Lower leg skin (tissue), 4 donors: ENCODE data around the gene RGS8. TPM values are rescaled to one million over a fixed set of nuclear protein-coding genes. Genes with fewer than 3 reads are reported as not detected.

Experiments used
- DNase-seq, 2 donors: peaks; one replicate each; pipeline ENCODE4 v3.0.0-alpha.2; 2019; ENCODE audit warnings: low spot score in 2 of 2
- H3K4me3 ChIP-seq: fragments of 200-600 bp; sonication (generic); 2 replicates; pipeline ENCODE4 v1.5.1; 2017; ENCODE audit warnings: mild to moderate bottlenecking, low read depth; ENCODE audit not compliant: poor library complexity, severe bottlenecking
- CTCF ChIP-seq, 3 donors: fragments of 450-650 bp; IDR thresholded peaks; one replicate each; pipeline ENCODE4 v1.5.1; 2016; ENCODE audit warnings: antibody characterized with exemption in 3 of 3, mild to moderate bottlenecking in 3 of 3, moderate library complexity in 2 of 3
- POLR2A ChIP-seq, 2 donors: fragments of 450-650 bp; IDR thresholded peaks; one replicate each; pipeline ENCODE4 v1.6.1; 2016 to 2017; ENCODE audit warnings: antibody characterized with exemption in 2 of 2, mild to moderate bottlenecking in 1 of 2, moderate library complexity in 1 of 2
- WGBS, 2 donors: methylation state at CpG; one replicate each; pipeline ENCODE4 v1.1.5; 2018; 5-methylcytosine and 5-hydroxymethylcytosine counted together
- intact Hi-C: fragments of 100-400 bp; cut with DNase I; formaldehyde crosslinking; loops from one replicate; pipeline ENCODE4 v1.15.0; 2023; ENCODE audit warnings: low total_unique reads
- total RNA-seq, 4 donors: library from RNA; depleted of rRNA; stranded (reverse); fragments of >200 nt; gene quantifications; one replicate each; pipeline ENCODE4 v1.1.0, GENCODE V29; 2016

Gene RGS8
- total RNA-seq, 4 donors from 2014 or later, result not detected

GRCh38 chr1:182723200-182723599 is 38.8 kb upstream of the RGS8 start:
- 68 to 75% methylated on average over 2 of the region's 2 CpGs for WGBS, 2 donors
- H3K4me3 ChIP-seq, result no peak overlapping the region
- TF ChIP-seq CTCF (IDR thresholded peaks at IDR 0.05) (no peak), POLR2A (IDR thresholded peaks at IDR 0.05) (no peak)
- intact Hi-C loops, result no loop called here
- peak; percentile 29 to 87 for DNase-seq

GRCh38 chr1:182721525-182721924 is 37.1 kb upstream of the RGS8 start:
- DNase-seq, result no peak
- no peak for TF ChIP-seq CTCF (IDR thresholded peaks at IDR 0.05)
- no peak for TF ChIP-seq POLR2A (IDR thresholded peaks at IDR 0.05)
- 59 to 64% methylated on average over 1 of the region's 1 CpG for WGBS, 2 donors
- no peak overlapping the region for H3K4me3 ChIP-seq
- intact Hi-C loops, result no loop called here

- intact Hi-C loops, result no loop called here
- no peak for DNase-seq
- WGBS, 2 donors, result 74 to 77% methylated on average over 2 of the region's 2 CpGs
Measured at GRCh38 chr1:182720463-182720862, 36.1 kb upstream of the RGS8 start.

GRCh38 chr1:182719553-182719952 is 35.2 kb upstream of the RGS8 start:
- H3K4me3 ChIP-seq, result no peak overlapping the region
- no peak for DNase-seq
- TF ChIP-seq CTCF (IDR thresholded peaks at IDR 0.05) (no peak), POLR2A (IDR thresholded peaks at IDR 0.05) (no peak)
- 86 to 91% methylated on average over 4 of the region's 4 CpGs for WGBS, 2 donors
- intact Hi-C loops, result no loop called here

More at GRCh38 chr1:182720463-182720862, 36.1 kb upstream of the RGS8 start:
- TF ChIP-seq POLR2A (IDR thresholded peaks at IDR 0.05) (no peak), CTCF (IDR thresholded peaks at IDR 0.05) (no peak)
- H3K4me3 ChIP-seq, result no peak overlapping the region

- intact Hi-C loops, result no loop called here
- no peak overlapping the region for H3K4me3 ChIP-seq
- no peak for DNase-seq
- 83 to 87% methylated on average over 2 of the region's 2 CpGs for WGBS, 2 donors
- TF ChIP-seq POLR2A (IDR thresholded peaks at IDR 0.05) (no peak), CTCF (IDR thresholded peaks at IDR 0.05) (no peak)
Measured at GRCh38 chr1:182718311-182718710, 33.9 kb upstream of the RGS8 start.
